IPS-NIHi7 (cell line): ENCODE results near the gene CCT5.
"Not testable (repeated sequence)": the region's sequence is repeated elsewhere in the genome, so short reads cannot be mapped to it uniquely, and the experiment has no call there.

Source experiments
- DNase-seq: peaks from one replicate; pipeline ENCODE4 v3.0.0; 2012; ENCODE audit warnings: mixed read lengths; ENCODE audit errors: extremely low spot score

Gene CCT5

DNA sequence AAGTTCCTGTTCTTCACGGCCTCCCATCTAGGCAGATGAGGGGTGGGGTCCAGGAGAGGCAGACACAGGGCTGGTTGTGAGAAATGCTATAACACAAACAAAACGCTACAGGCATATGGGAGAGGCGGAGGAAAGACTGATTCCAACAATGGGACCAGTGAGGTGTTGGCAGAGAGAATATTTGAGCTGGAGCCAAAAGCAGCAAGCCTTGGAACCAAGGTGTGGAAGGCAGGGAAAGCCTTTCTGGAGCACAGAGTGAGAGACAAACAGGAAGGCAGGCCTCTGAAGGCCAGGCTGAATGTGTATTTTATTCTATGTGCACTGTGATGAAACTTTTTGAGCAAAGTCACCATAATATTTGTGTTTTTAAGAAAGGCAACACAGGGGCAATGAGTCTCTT lies 3.3 kb upstream of the CCT5 start:
- no peak for DNase-seq

DNA sequence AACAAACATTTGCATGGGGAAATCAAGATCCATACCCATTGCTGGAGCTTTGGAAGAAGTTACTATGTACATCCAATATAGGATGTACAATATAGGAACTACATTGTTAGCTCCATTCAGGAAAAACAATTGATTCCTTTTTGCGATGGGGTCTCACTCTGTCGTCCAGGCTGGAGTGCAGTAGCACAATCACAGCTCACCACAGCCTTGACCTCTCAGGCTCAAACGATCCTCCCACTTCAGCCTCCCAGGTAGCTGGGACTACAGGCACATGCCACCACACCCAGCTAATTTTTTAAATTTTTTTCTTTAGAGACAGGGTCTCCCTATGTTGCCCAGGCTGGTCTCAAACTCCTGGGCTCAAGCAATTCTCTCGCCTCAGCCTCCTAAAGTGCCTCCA lies 2.9 kb upstream of the CCT5 start:
- not testable (repeated sequence) for DNase-seq

DNA sequence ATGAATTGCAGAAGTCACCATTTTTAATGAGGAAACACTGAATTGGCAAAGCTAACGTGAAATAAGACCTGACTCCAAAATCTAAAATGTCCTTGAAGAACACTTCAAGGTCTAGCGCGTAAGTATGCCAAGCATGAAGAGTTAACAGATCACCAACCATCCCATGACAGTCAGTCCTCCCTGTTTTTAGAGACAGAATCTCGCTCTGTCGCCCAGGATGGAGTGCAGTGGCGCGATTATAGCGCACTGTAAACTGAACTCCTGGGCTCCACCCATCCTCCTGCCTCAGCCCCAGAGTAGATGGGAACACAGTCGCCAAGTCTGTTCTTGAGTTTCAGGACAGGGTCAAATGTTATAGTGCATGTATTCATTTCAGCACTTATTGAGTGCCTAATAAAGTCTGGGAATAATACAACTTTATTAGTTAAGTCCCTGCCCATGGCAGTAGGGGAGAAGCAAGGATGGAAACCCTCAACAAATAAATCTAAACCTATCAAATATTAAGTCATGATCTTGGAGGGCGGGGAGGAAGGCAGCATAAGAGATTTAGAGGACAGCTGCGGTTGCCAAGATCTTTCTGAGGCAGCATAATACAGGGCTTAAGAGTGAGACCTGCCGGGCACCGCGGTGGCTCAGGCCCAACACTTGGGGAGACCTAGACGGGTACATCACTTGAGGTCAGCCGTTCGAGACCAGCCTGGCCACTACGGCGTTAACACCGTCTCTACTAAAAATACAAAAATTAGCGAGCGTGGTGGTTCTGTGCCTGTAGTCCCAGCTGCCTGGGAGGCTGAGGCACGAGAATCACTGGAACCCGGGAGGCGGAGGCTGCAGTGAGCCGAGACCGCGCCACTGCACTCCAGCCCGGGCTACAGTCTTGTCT lies 1.5 kb upstream of the CCT5 start:
- no peak for DNase-seq

DNA sequence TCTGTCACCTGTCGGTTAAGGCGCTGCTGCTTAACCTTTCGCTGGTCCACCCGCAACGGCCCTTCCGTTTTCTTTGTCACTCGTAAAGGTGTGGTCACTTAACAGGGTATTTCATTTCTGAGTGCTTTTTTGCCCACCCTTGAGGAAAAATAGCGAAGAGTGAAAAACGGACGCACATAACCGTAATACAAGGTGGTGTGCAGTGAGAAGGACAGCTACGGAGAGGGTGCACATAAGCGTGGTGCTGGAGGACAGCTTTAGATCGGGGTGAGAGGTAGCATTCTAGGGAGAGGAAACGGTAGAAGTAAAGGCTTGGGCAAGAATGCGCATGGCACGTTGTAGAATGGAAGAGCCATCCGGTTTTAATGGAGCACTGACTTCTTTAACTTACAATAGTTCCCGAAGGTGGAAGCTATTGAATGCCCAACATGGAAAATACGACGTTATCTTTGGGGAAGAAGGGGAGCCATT lies 761 bp downstream of the CCT5 start:
- peak; percentile 29 for DNase-seq

DNA sequence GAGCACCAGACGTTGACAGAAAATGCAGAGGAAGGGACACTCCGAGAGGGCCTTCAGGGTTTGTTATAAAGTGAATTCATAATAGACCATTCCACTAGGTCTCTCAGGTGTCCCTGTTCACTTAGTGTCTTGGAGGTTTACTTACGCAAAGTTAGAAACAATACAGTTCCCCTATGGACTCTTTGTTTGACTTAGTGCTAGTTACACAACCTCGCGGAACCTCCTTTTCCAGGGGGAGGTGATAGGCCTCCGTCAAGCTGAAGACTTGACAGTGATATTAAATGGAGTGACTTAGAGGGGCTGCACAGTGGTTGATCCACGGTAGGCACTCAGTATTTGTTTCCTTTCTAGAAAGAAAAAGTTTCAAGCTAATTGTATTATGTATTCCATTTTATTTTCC lies 1.3 kb downstream of the CCT5 start:
- DNase-seq, result no peak

DNA sequence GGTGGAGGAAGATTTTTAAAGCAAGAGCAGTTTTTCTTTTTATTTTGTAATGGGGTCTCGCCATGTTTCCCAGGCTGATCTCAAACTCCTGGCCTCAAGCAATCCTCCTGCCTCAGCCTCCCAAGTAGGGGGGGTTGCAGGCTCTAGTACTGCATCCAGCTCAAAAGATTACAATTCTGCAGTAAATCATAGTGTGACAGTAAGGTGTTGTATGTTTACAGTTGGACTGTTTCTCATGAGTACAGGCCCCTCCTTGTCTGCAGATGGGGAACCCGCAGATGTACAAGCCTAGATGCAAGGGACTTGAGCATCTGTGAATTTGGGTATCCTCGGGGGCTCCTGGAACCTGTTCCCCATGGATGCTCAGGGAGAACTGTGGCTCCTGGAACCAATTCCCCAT lies 3.3 kb downstream of the CCT5 start:
- DNase-seq, result no peak

DNA sequence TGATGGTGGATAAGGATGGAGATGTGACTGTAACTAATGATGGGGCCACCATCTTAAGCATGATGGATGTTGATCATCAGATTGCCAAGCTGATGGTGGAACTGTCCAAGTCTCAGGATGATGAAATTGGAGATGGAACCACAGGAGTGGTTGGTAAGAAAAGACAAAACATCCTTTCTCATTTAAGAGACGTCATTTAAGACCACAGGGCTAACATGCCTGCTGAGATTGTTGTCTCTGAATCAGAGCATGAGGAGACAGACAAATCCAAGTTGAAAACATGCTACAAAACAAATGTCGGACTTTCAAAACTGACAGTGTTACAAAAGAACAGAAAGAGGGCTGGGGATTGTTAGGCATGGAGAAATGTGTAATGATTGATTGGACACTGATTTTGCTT lies 4.6 kb downstream of the CCT5 start:
- no peak for DNase-seq

DNA sequence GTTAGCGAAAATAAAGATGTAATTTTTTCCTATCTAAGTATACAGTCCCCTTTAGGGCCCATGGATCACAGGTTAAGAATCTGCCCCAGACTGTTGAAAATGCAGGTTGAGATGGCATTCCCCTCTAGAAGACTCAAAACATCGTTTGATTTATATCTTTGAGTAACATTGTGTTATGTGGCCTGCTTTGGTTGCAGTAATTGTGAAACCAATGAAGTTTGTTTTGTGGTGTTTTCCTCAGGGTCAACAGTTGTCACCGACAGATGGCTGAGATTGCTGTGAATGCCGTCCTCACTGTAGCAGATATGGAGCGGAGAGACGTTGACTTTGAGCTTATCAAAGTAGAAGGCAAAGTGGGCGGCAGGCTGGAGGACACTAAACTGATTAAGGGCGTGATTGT lies 7.8 kb downstream of the CCT5 start:
- DNase-seq, result no peak

DNA sequence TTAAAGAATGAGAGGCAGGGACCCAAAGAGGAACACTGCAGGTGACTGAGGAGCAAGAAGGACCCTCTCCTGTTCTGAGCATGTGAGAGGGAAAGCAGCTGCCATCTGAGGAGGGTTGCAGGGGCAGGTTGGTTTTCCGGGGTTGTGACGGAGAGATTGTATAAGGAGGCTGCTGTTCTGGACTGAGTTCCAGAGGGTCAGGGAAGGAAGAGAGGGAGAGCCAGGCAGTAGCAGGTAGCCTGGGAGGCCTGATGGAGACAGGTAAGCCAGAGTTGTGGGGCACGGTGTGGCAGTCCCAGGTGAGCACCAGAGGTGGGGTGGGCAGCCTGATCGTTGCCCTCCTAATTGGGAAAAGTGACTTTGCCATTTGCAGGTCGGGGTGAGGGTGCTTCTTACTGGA lies 9.8 kb downstream of the CCT5 start:
- DNase-seq, result no peak

DNA sequence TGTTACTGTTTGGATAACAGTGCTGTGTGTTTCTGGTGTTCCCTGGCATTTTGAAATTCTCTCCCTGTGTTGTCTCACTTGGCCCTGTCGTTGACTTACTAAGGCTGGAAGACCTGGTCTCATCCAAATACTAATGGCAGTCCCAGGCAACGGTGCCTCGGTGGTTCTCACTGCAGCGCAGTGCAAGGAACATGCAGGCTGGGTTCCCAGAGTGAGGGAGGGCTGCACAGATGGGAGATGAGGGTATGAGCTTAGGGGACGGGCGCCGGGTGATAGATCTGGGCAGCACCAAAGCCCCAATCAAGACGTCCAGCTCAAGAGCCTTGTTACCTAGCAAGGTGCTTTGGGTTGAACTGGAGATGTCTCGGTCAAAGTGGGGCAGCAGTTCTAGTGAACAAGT lies 11.0 kb downstream of the CCT5 start:
- DNase-seq, result no peak

DNA sequence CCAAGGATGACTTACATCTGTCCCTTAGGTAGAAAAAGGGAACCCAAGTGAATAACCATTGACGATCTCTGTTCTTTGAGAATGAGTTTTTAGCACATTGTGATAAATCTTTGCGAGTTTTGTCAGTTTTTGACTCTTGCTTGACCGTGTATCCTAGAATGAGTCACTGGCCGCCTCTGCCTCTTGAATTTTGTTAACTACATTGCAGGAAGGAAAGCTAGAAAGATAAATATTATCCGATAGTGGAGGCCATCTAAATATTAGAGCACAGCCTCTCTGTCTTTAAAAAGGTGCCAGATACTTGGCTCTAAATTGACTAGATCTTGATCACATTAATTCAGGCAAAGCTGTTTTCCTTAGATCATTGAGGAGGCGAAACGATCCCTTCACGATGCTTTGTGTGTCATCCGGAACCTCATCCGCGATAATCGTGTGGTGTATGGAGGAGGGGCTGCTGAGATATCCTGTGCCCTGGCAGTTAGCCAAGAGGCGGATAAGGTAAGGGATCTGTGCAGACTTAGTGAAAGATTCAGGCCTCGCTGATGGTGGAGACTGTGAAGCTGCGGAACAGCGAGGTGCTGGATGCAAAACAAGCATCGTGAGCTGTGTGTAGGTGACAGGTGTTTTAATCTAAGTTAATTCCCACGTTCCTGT lies 12.2 kb downstream of the CCT5 start:
- DNase-seq, result no peak

DNA sequence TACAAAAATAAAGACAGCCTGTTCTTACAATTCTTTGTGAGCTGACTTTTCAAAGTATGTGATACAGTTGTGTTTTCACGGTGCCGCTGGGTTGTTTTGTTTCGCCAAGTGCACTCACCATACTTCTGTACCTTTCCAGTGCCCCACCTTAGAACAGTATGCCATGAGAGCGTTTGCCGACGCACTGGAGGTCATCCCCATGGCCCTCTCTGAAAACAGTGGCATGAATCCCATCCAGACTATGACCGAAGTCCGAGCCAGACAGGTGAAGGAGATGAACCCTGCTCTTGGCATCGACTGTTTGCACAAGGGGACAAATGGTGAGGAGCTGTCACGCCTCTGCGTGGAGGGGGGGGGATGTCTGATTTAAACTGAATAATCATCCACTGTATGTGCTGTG lies 12.9 kb downstream of the CCT5 start:
- DNase-seq, result no peak

DNA sequence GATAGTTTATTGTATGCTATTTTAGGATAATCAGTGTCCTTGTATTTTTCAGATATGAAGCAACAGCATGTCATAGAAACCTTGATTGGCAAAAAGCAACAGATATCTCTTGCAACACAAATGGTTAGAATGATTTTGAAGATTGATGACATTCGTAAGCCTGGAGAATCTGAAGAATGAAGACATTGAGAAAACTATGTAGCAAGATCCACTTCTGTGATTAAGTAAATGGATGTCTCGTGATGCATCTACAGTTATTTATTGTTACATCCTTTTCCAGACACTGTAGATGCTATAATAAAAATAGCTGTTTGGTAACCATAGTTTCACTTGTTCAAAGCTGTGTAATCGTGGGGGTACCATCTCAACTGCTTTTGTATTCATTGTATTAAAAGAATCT lies 14.5 kb downstream of the CCT5 start:
- DNase-seq, result no peak

DNA sequence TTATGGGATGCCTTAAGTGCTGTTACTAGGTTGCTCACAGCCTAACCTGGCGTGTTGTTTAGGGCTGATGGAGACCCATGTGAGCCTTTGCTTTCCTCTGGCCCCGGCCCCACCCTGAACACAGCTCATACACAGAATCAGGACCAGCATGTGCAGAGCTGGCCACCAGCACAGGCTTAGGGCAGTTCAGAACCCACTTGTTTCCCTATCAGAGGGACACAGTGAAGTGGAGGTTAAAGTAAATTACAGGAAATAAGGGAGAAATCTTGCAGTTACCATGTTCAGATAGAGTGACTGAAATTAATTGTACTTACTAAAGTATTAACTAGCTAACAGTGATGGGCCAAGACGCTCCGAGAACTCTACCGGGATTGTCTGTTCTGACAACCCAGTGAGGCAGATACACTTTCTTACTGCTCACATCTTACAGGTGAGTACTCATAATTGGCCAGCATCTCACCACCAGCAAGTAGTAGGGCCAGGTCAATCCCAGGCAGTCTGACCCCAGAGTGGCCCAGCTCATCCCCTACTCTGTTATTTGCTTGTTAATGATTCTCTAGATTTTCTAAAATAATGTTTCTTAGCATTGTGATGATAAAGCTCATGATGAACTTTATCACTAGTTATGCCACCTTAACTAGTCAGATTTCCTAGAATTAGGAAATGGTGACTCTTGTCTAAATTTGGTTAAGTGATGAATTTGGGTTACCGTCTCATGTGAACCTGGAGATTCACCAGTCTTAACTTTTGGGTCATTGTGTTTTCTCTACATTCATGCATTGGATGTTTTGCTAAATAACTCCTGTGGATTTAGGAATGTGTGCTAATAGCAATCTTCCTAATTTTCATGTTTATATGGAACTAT lies 15.4 kb downstream of the CCT5 start:
- no peak for DNase-seq

DNA sequence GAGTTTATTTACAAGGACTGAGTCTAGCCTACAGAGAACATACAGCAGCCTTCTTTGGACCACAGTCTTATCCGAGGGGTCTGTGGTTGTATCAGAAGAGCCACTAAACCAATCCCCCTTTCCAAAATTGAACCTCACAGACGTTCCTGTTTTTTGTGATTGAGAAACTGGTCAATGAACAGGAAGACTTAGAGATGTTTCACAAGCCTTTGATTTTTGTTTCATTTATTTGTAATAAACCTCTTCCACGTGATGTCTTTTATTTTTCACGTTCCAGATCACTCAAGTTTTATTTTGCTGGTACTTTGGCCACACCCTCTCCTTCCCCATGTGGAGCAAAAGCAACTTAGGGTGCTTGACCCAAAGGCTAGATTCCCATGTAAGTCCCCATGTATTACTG lies 16.1 kb downstream of the CCT5 start:
- DNase-seq, result no peak

DNA sequence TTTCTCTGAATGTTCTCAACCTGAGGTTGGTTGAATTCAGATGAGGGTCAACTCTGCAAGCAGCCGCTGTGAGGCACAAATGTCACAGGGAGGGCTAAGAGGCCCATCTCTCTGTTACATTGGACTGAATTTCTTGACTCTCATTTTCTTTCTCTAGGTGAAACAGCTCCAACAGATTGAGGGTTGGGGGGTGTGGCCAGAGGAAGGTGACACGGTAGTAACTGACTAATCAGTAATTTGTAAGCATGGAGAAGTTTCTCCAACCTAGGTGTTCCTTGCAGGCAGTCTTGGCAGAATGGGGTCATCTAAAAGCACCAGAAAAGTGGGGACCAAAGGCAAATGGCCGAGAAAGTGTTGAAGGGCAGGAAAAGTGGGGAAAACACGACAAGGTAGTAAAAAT lies 16.8 kb downstream of the CCT5 start:
- no peak for DNase-seq

DNA sequence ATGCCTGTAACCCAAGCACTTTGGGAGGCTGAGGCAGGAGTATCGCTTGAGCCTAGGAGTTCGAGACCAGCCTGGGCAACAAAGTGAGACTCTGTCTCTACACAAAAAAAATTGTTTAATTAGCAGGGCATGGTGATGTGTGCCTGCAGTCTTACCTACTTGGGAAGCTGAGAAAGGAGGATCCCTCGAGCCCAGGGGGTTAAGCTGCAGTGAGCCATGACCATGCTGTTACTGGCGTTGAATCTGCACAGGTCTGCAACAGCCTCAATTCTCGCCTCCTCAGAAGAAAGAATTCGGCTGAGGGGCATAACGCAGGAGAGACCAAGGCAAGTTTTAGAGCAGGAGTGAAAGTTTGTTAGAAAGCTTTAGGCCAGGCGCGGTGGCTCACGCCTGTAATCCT lies 18.0 kb downstream of the CCT5 start:
- no peak for DNase-seq

DNA sequence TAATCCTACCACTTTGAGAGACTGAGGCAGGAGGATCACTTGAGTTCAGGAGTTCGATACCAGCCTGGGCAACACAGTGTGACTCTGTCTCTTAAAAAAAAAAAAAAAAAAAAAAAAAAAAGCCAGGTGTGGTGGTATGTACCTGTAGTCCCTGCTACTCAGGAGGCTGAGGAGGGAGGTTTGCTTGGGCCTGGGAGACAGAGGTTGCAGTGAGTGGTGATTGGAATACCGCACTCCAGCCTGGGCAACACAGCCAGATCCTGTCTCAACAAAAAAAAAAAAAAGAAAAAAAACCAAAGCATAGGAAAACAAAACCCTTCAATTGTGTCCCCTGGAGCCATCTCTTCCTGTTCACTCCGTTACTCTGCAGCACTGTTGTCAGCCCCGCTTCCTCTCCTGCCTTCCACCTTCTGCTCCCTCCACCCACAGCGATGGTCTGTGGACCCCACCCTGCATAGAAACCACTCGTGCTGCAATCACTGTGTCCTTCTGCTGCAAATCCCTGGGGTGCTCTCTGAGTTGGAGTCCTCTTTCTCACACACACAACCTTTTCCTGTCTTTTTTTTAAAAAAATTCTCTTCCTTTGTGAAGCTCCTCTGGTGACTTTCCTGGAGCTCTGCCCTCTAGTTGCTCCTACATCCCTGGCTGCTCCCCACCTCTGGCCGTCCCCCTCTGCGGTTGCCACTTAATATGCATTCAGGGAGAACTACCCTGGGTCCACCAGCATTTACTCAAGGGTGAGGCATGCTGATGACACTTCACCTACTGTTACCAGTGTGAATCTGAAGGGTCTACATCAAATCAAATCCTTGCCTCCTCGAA lies 22.2 kb downstream of the CCT5 start:
- no peak for DNase-seq

DNA sequence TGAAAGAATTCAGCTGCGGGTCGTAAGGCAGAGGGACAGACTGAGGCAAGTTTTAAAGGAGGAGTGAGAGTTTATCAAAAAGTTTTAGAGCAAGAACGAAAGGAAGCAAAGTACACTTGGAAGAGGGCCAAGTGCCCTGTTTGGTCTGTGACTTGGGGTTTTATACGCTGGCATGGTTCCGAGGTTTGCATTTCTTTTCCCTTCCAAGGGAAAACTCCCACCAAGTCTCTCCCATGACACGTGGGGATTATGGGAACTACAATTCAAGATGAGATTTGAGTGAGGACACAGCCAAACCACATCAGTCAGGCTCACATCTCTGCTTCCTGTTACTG lies 22.8 kb downstream of the CCT5 start:
- DNase-seq, result not testable (repeated sequence)

DNA sequence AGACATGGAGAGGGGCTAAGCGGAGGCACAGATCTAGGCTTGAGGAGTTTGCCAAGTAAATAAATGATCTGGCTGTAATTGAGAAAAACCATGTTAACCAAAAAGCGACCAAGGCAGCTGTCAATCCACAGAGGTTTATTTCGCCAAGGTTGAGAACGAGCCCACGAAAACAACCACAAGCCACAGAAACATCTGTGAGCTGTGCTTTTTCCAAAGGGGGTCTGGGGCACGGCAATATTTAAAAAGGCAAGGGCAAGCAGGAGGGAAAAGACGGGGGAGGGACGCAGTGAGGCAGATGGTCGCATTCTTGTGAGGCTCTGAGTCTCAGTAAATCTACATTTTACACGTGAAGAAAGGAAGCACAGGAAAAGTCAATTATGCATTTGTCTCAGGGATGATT lies 25.4 kb downstream of the CCT5 start:
- DNase-seq, result no peak

DNA sequence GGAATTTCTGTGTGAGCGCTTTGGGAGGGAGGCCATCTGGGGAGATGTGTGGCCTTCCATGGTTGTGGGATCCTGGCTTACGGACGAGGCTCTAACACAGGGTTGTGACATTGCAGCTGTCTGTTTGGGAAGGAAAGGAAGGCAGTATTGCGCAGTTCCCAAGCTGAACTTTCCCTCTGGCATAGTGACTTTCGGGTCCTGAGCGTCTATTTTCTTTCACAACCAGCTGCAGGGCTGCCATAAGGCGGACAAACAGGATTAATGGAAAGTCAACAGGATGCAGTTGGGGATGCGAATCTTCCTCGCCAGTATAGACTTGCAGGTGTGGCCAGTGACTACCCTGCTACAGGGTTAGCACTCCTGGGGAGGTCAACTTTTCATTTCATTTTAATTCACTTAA lies 25.9 kb downstream of the CCT5 start:
- no peak for DNase-seq

DNA sequence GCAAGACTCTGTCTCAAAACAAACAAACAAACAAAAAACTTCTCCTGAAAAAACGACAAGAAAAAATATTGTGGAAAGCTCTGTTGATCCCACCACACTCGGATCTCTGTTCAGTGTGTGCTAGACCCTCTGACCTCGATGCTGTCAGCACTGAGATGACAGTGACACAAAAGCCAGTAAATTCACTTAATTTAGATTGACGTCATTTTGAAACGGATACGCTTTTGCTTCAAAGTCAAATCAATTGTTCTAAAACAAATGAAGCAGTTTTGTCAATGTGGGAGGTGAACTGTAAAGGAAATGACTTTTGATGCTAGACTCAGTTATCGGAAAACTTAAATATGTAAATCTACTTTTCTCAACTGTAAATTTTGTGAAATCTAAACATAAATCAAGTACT lies 26.6 kb downstream of the CCT5 start:
- DNase-seq, result no peak
